Medulla oblongata (tissue), 1 donor: Measurements from ENCODE around the gene MPDZ.

Source experiments
- DNase-seq: peaks from one replicate; pipeline ENCODE4 v3.0.0-alpha.2; 2015; ENCODE audit errors: extremely low spot score

MPDZ gene

GRCh38 chr9:13137426-13137825 is 142.1 kb downstream of the MPDZ start:
- DNase-seq: no peak

- no peak for DNase-seq
Measured at GRCh38 chr9:13131991-13132390, 147.5 kb downstream of the MPDZ start.

- DNase-seq: no peak
Measured at GRCh38 chr9:13131416-13131815, 148.1 kb downstream of the MPDZ start.

- DNase-seq: peak; percentile 69
Measured at GRCh38 chr9:13128266-13128860, 151.1 kb downstream of the MPDZ start.

- no peak for DNase-seq
Measured at GRCh38 chr9:13127131-13127530, 152.4 kb downstream of the MPDZ start.

- DNase-seq: no peak
Measured at GRCh38 chr9:13125261-13125660, 154.2 kb downstream of the MPDZ start.

- DNase-seq: peak; percentile 47
Measured at GRCh38 chr9:13122756-13123369, 156.6 kb downstream of the MPDZ start.

- DNase-seq: no peak
Measured at GRCh38 chr9:13118313-13118712, 161.2 kb downstream of the MPDZ start.

- DNase-seq: no peak
Measured at GRCh38 chr9:13116292-13116691, 163.2 kb downstream of the MPDZ start.

- no peak for DNase-seq
Measured at GRCh38 chr9:13113751-13114150, 165.7 kb downstream of the MPDZ start.

GRCh38 chr9:13113216-13113615 is 166.3 kb downstream of the MPDZ start:
- DNase-seq: no peak

GRCh38 chr9:13111778-13112177 is 167.7 kb downstream of the MPDZ start:
- no peak for DNase-seq

- peak; percentile 78 for DNase-seq
Measured at GRCh38 chr9:13110766-13111417, 168.6 kb downstream of the MPDZ start.

- no peak for DNase-seq
Measured at GRCh38 chr9:13109781-13110180, 169.7 kb downstream of the MPDZ start.

- DNase-seq: no peak
Measured at GRCh38 chr9:13107008-13107407, 172.5 kb downstream of the MPDZ start.

GRCh38 chr9:13100914-13101572 is 178.4 kb downstream of the MPDZ start:
- no peak for DNase-seq

GRCh38 chr9:13095056-13095455 is 184.4 kb downstream of the MPDZ start:
- no peak for DNase-seq

- DNase-seq: no peak
Measured at GRCh38 chr9:13090628-13091027, 188.9 kb downstream of the MPDZ start.

- DNase-seq: no peak
Measured at GRCh38 chr9:13089666-13090065, 189.8 kb downstream of the MPDZ start.

- peak; percentile 75 for DNase-seq
Measured at GRCh38 chr9:13088720-13089427, 190.6 kb downstream of the MPDZ start.

GRCh38 chr9:13083963-13084528 is 195.4 kb downstream of the MPDZ start:
- no peak for DNase-seq

- no peak for DNase-seq
Measured at GRCh38 chr9:13083366-13083765, 196.1 kb downstream of the MPDZ start.
